Measurements from ENCODE around the gene TTC27.
"Not testable (repeated sequence)": the region's sequence is repeated elsewhere in the genome, so short reads cannot be mapped to it uniquely, and the experiment has no call there.

TTC27 gene

DNA sequence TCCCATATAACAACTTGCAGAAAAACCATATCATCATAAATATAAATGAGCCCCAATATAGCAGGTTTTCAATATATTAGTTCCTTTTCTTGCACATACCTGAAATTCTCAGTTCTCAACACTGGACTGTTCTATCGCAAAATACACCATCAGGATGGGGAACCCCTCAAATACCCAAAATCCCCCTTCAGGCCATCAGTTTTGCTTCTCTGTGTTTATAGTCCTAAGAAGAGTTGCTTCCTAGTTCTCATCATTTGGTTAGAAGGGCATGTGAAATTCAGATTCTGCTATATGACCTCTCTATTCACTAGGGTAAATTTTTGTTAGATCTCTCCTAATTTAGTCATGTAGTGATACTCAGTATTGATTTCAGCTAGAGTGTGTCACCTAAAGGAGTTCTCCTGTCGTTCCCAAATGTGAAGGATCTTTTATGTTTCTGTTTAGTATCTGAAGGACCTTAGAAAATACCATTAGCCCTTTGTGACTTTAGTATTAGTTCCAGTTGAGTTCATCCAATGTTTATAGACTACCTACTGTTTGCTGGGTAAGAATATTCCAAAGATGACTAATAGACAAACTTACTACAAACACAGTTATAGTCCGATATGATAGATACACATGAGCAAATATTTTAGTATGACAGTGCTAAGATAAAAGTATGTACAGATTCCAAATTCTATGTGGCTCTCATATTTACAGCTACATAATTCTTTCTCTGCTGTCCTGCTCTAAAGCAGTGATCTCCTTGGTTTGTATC is 115.8 kb downstream of the TTC27 start:
- no peak for TF ChIP-seq EZH2 (IDR thresholded peaks at IDR 0.05)
- TF ChIP-seq FOXP2 (optimal IDR thresholded peaks at IDR 0.05; ENCODE audit: control extremely low read depth, extremely low read length, insufficient read depth) = no peak
- no peak for TF ChIP-seq POLR2AphosphoS5 (IDR thresholded peaks at IDR 0.05; ENCODE audit: borderline replicate concordance, low read depth, low read length)
- H3K9me3 ChIP-seq (ENCODE audit: low read depth, low read length) = no peaks in the 10 kb centered on the region
- DNase-seq (ENCODE audit: low read depth, low spot score) = no peak
- H3K36me3 ChIP-seq (ENCODE audit: insufficient read depth, low read length) = peaks cover 4% of the 10 kb centered on the region
- H3K4me3 ChIP-seq = no peak overlapping the region
- H3K9ac ChIP-seq (ENCODE audit: insufficient read length) = no peak overlapping the region
- no peak overlapping the region for H3K27ac ChIP-seq

DNA sequence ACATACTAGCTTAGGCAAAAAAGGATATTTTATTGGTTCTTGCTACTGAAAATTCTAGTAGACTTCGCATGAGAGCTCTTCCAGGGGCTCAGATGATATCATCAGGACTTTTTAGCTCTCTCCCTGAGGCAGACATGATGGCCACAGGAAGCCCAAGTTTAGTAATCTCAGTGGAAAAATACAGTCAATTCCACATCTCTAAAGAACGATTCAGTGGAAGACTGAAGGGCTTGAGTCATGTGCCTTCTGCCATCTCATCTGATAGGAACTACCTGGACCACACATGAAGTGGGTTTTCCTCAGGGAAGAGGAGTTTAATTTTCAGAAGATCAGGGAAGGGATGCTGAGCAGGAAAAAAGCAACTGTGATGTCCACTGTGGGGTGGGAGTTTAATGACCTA is 117.3 kb downstream of the TTC27 start:
- no peak for DNase-seq (ENCODE audit: low read depth, low spot score)
- Histone ChIP-seq H3K9me3 (ENCODE audit: low read depth, low read length) (no peaks in the 10 kb centered on the region), H3K27ac (no peak overlapping the region), H3K4me3 (no peak overlapping the region), H3K9ac (ENCODE audit: insufficient read length) (no peak overlapping the region), H3K36me3 (ENCODE audit: insufficient read depth, low read length) (peaks cover 19% of the 10 kb centered on the region)
- TF ChIP-seq EZH2 (IDR thresholded peaks at IDR 0.05) = no peak
- no peak for TF ChIP-seq POLR2AphosphoS5 (IDR thresholded peaks at IDR 0.05; ENCODE audit: borderline replicate concordance, low read depth, low read length)
- TF ChIP-seq FOXP2 (optimal IDR thresholded peaks at IDR 0.05; ENCODE audit: control extremely low read depth, extremely low read length, insufficient read depth) = no peak

DNA sequence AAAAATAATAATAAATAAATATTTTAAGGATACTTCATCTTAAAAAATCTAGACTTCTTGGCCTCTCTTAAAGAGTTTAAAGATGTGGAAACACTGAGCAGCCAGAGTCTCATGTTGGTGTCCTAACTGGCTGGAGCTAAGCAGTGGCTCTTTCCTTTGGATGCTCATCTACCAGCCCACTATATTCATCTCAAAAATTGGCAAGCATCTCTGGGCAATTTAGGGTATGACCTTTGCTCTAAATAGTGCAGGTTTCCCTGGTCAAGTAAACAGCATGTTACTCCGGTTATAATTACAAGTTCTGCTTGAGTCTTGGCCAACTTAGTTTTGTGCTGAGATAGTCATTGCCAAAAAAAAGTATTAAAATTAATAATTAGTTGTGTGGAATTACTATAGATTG is 117.8 kb downstream of the TTC27 start:
- no peak for DNase-seq (ENCODE audit: low read depth, low spot score)
- no peak overlapping the region for H3K27ac ChIP-seq
- TF ChIP-seq POLR2AphosphoS5 (IDR thresholded peaks at IDR 0.05; ENCODE audit: borderline replicate concordance, low read depth, low read length) (no peak), FOXP2 (optimal IDR thresholded peaks at IDR 0.05; ENCODE audit: control extremely low read depth, extremely low read length, insufficient read depth) (no peak), EZH2 (IDR thresholded peaks at IDR 0.05) (no peak)
- H3K4me3 ChIP-seq = no peak overlapping the region
- H3K9ac ChIP-seq (ENCODE audit: insufficient read length) = no peak overlapping the region
- H3K9me3 ChIP-seq (ENCODE audit: low read depth, low read length) = no peaks in the 10 kb centered on the region
- H3K36me3 ChIP-seq (ENCODE audit: insufficient read depth, low read length) = peaks cover 21% of the 10 kb centered on the region

DNA sequence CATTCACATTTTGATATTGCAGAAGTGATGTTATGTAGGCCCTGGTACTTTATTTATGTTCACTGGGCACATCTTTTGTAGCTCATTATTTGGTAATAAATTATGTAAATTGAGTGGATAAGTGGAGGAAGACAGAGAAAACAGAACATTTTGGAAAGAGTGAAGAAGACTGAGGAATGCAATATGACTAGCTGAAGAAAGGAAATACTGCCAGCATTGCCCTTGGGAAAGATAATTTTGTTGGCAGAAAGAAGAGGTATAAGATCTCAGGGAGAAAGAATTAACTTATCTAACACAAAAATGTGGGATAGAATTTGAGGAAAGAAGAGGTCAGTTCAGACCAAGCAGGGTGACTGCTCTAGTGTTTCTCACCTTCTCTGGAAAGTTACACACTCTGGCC is 118.8 kb downstream of the TTC27 start:
- Histone ChIP-seq H3K4me3 (no peak overlapping the region), H3K36me3 (ENCODE audit: insufficient read depth, low read length) (peaks cover 21% of the 10 kb centered on the region), H3K9me3 (ENCODE audit: low read depth, low read length) (no peaks in the 10 kb centered on the region), H3K9ac (ENCODE audit: insufficient read length) (no peak overlapping the region), H3K27ac (peak overlapping the region; percentile 47)
- TF ChIP-seq POLR2AphosphoS5 (IDR thresholded peaks at IDR 0.05; ENCODE audit: borderline replicate concordance, low read depth, low read length) = no peak
- no peak for TF ChIP-seq FOXP2 (optimal IDR thresholded peaks at IDR 0.05; ENCODE audit: control extremely low read depth, extremely low read length, insufficient read depth)
- TF ChIP-seq EZH2 (IDR thresholded peaks at IDR 0.05) = no peak
- DNase-seq (ENCODE audit: low read depth, low spot score) = no peak

DNA sequence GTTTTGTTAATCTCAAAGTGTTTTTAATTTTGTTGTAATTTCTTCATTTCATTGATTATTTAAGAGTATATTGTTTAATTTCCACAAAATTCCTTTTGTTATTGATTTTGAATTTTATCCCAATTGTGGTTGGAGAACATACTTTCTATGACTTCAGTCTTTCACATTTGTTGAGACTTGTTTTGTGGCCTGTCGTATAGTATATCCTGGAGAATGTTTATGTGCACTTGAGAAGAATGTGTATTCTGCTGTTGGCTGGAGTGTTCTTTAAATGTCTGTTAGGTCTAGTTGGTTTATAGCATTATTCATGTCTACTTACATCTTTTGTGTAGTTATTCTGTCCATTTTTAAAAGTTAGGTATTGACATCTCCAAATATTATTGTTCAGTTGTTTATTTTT is 120.3 kb downstream of the TTC27 start:
- Histone ChIP-seq H3K4me3 (no peak overlapping the region), H3K36me3 (ENCODE audit: insufficient read depth, low read length) (peaks cover 21% of the 10 kb centered on the region), H3K9me3 (ENCODE audit: low read depth, low read length) (no peaks in the 10 kb centered on the region), H3K27ac (no peak overlapping the region), H3K9ac (ENCODE audit: insufficient read length) (no peak overlapping the region)
- TF ChIP-seq FOXP2 (optimal IDR thresholded peaks at IDR 0.05; ENCODE audit: control extremely low read depth, extremely low read length, insufficient read depth) = no peak
- no peak for TF ChIP-seq POLR2AphosphoS5 (IDR thresholded peaks at IDR 0.05; ENCODE audit: borderline replicate concordance, low read depth, low read length)
- TF ChIP-seq EZH2 (IDR thresholded peaks at IDR 0.05) = no peak
- no peak for DNase-seq (ENCODE audit: low read depth, low spot score)

DNA sequence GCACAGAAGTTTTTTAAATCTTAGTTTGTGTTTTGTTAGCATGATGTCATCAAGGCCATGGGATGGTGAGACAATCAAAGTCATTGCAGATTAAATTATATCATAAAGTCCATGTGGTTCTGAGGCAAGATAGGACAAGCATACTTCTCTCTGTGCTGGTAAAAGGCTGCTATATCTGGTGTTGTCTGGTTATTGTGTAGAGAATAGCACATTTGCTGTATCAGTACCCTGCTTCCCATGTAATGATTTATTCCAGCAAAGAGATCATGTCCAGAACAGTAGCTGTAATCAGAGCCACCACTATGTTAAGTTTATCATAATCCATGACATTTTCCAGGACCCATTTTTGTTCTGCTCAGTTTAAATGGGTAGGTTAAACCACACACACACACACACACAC is 123.0 kb downstream of the TTC27 start:
- Histone ChIP-seq H3K9me3 (ENCODE audit: low read depth, low read length) (no peaks in the 10 kb centered on the region), H3K36me3 (ENCODE audit: insufficient read depth, low read length) (peaks cover 17% of the 10 kb centered on the region), H3K27ac (no peak overlapping the region), H3K9ac (ENCODE audit: insufficient read length) (no peak overlapping the region), H3K4me3 (no peak overlapping the region)
- no peak for TF ChIP-seq FOXP2 (optimal IDR thresholded peaks at IDR 0.05; ENCODE audit: control extremely low read depth, extremely low read length, insufficient read depth)
- DNase-seq (ENCODE audit: low read depth, low spot score) = no peak

DNA sequence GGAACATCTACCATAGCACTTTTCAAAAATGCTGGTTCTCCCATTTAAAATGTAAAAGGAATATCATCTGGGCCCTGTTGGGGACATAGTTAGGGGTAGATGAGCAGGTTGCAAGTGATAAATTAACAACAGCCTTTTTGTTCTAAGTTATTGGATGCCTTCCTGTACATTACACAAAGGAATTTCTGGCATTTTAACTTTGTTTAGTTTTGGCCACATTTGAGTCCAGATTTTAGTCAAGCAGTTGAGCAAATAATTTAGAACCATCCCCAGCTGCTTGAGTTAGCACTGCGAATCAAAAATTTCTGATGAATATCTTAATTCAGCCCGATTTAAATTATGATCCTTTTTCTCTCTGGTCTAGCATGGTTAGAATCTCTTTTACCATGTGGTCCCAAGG is 124.4 kb downstream of the TTC27 start:
- DNase-seq (ENCODE audit: low read depth, low spot score) = no peak
- Histone ChIP-seq H3K4me3 (no peak overlapping the region), H3K27ac (no peak overlapping the region), H3K9me3 (ENCODE audit: low read depth, low read length) (no peaks in the 10 kb centered on the region), H3K9ac (ENCODE audit: insufficient read length) (no peak overlapping the region), H3K36me3 (ENCODE audit: insufficient read depth, low read length) (peaks cover 17% of the 10 kb centered on the region)
- no peak for TF ChIP-seq POLR2AphosphoS5 (IDR thresholded peaks at IDR 0.05; ENCODE audit: borderline replicate concordance, low read depth, low read length)
- TF ChIP-seq EZH2 (IDR thresholded peaks at IDR 0.05) = no peak
- no peak for TF ChIP-seq FOXP2 (optimal IDR thresholded peaks at IDR 0.05; ENCODE audit: control extremely low read depth, extremely low read length, insufficient read depth)

DNA sequence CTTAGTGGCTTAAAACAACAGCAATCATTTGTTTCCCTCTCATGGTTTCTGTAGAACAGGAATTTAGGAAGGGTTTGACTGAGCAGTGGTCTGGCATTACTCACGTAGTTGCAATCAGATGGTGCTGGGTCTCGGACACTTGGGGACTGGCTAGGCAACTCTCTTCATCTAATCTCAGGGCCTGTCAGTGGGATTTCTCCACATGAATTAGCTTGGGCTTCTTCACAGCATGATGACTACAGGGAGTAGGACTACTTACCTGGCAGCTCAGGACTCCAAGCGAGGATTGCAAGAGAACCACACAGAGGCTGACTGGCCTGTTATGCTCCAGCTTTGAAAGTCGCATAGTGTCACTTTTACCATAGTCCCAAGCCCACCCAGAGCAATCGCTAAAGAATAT is 125.1 kb downstream of the TTC27 start:
- no peak overlapping the region for H3K27ac ChIP-seq
- TF ChIP-seq EZH2 (IDR thresholded peaks at IDR 0.05) (no peak), POLR2AphosphoS5 (IDR thresholded peaks at IDR 0.05; ENCODE audit: borderline replicate concordance, low read depth, low read length) (no peak), FOXP2 (optimal IDR thresholded peaks at IDR 0.05; ENCODE audit: control extremely low read depth, extremely low read length, insufficient read depth) (no peak)
- H3K4me3 ChIP-seq = no peak overlapping the region
- no peaks in the 10 kb centered on the region for H3K9me3 ChIP-seq (ENCODE audit: low read depth, low read length)
- H3K9ac ChIP-seq (ENCODE audit: insufficient read length) = no peak overlapping the region
- no peak for DNase-seq (ENCODE audit: low read depth, low spot score)
- peaks cover 17% of the 10 kb centered on the region for H3K36me3 ChIP-seq (ENCODE audit: insufficient read depth, low read length)

DNA sequence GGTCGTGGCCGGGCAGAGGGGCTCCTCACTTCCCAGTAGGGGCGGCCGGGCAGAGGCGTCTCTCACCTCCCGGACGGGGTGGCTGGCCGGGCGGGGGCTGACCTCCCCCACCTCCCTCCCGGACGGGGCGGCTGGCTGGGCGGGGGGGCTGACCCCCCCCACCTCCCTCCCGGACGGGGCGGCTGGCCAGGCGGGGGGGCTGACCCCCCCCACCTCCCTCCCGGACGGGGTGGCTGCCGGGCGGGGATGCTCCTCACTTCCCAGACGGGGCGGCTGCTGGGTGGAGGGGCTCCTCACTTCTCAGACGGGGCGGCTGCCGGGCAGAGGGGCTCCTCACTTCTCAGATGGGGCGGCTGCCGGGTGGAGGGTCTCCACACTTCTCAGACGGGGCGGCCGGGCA is 126.8 kb downstream of the TTC27 start:
- not testable (repeated sequence) for H3K27ac ChIP-seq; H3K9me3 ChIP-seq (ENCODE audit: low read depth, low read length); DNase-seq (ENCODE audit: low read depth, low spot score); H3K9ac ChIP-seq (ENCODE audit: insufficient read length); H3K4me3 ChIP-seq
- H3K36me3 ChIP-seq (ENCODE audit: insufficient read depth, low read length) = peaks cover 13% of the 10 kb centered on the region
